HG03066 (cell line): ENCODE results near the gene TOLLIP.

Source experiments
- ATAC-seq: cut with Tn5 transposase; IDR thresholded peaks from one replicate; pipeline ENCODE4 v1.9.1; 2021; ENCODE audit warnings: low read depth; ENCODE audit not compliant: unreplicated experiment

The TOLLIP gene

GRCh38 chr11:1234771-1235305 is 74.6 kb downstream of the TOLLIP start:
- ATAC-seq: no peak

DNA sequence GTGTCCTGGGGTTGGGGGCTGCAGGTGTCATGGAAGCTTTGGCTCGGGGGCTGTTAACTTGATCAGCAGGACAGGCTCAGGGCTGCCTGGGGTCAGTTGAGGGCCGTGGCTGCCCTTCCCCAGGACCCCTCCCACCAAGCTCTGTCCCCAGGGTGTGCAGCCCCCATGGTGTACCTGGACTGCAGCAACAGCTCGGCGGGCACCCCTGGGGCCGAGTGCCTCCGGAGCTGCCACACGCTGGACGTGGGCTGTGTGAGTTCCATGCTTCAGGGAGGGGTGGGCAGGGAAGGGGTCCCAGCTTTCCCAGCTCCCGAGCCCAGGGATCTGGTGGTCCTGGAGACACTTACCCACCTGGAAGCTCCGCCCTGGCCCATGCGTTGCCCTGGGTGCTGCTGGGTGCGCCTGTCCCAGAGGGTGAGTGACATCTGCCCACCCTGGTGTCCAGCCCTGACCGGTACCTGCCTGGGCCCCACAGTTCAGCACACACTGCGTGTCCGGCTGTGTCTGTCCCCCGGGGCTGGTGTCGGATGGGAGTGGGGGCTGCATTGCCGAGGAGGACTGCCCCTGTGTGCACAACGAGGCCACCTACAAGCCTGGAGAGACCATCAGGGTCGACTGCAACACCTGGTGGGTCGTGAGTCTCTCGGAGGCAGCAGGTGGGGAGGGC is 75.2 kb downstream of the TOLLIP start:
- ATAC-seq: no peak

- ATAC-seq: no peak
Measured at GRCh38 chr11:1233351-1234053, 75.9 kb downstream of the TOLLIP start.

GRCh38 chr11:1232883-1233321 is 76.5 kb downstream of the TOLLIP start:
- ATAC-seq: no peak

DNA sequence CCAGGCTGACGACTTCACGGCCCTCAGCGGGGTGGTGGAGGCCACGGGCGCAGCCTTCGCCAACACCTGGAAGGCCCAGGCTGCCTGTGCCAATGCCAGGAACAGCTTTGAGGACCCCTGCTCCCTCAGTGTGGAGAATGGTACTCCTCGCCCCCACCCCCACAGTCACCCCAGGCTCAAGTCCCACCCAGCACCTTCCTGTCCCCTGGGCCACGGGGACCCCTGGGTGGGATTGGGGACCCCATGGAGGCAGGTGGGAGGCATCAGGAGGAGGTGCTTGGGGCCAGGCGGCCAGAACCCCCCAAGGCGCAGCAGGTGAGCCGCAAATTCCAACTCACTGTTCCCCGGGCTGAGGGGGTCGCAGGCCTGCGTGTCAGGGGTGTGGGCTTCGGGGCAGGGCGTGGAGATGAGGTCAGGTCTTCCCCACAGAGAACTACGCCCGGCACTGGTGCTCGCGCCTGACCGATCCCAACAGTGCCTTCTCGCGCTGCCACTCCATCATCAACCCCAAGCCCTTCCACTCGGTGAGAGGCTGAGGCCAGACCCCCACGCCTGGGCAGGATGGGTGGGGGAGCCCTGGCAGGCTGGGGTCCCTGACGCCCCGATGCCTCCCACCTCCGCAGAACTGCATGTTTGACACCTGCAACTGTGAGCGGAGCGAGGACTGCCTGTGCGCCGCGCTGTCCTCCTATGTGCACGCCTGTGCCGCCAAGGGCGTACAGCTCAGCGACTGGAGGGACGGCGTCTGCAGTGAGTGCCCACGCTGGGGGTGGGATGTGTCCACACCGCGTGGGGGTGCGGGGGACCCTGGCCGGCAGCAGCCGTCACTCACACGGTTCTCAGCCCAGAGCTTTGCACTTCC is 77.2 kb downstream of the TOLLIP start:
- no peak for ATAC-seq

GRCh38 chr11:1231396-1232020 is 77.9 kb downstream of the TOLLIP start:
- no peak for ATAC-seq

DNA sequence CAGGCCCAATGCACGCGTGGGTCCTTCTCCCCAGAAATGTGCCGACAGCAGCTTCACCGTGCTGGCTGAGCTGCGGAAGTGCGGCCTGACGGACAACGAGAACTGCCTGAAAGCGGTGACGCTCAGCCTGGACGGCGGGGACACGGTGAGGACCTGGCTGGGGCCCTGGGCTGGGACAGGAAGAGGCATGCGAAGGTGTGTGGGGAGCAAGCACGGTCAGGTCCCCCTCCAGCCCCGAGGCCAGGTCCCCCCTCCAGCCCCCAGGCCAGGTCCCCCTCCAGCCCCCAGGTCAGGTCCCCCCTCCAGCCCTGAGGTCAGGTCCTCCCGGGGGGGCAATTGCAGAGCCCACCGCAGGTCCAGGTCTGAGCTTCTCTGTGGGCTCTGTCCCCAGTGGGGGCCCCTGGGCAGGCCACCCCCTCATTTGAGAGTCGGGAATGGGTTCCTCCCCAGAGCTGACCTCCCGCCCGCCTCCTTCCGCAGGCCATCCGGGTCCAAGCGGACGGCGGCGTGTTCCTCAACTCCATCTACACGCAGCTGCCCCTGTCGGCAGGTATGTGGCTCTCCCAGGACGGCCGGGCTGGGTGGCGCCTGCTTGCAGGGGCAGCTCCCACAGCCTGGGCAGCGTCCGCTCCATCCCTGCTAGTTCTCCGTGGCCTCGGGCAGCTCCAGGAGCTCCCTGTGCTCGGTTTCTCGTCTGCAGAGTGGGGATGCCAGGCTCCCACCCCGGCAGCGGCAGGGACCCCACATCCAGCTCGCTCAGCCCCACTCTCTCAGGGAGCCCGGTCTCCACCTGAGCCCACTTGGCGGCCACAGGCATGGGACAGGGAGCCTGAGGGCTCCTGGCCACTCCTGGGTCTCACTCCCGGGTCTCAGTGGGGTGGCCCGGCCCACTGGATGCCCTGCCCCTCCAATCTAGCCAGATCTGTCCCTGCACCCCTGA is 78.7 kb downstream of the TOLLIP start:
- no peak for ATAC-seq

- ATAC-seq: no peak
Measured at GRCh38 chr11:1230121-1230455, 79.3 kb downstream of the TOLLIP start.

DNA sequence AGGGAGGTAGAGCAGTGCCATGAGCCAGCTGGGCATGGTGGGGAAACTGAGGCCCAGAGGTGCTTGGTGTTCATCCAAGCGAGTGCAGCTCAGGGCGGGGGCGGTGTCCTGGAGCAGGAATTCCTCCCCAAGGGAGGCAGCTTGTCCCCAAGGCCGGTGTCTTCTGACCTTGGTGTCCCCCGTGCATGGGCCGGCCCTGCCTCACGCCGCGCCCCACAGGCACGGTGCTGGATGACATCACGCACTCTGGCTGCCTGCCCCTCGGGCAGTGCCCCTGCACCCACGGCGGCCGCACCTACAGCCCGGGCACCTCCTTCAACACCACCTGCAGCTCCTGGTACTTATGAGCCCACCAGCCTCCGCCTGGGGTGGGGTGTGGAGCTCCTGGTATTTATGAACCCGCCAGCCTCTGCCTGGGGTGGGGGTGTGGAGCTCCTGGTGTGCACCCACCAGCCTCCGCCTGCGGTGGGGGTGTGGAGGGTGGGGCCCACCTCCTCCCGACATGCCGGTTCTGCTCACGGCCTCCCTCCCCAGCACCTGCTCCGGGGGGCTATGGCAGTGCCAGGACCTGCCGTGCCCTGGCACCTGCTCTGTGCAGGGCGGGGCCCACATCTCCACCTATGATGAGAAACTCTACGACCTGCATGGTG is 79.8 kb downstream of the TOLLIP start:
- no peak for ATAC-seq

GRCh38 chr11:1228921-1229451 is 80.4 kb downstream of the TOLLIP start:
- ATAC-seq: no peak

DNA sequence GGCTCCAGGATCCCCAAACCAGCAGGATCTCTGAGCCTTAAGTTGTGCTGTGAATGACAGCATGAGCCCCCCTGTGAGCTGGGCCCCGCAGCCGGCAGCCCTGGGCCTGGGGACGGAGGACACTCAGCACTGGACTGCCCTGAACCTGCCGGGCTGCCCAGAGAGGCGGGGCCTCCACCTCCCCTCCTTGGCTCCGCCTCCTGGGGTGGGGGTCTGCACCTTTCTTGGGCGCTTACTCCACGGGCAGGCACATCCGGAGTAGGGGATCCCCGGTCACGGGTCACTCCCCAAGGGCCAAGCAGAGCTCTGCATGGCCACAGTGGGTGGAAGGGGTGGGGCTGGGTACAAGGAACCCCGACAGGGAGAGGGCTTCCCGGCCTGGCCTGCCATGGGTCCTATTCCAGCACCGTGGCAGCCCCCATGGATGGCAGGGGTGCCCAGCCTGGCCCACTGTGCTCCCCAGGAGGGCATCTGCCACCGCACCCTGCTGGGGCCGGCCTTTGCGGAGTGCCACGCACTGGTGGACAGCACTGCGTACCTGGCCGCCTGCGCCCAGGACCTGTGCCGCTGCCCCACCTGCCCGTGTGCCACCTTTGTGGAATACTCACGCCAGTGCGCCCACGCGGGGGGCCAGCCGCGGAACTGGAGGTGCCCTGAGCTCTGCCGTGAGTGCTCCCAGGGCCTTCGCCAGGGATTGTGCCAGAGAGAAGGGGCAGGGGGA is 81.2 kb downstream of the TOLLIP start:
- ATAC-seq: no peak

DNA sequence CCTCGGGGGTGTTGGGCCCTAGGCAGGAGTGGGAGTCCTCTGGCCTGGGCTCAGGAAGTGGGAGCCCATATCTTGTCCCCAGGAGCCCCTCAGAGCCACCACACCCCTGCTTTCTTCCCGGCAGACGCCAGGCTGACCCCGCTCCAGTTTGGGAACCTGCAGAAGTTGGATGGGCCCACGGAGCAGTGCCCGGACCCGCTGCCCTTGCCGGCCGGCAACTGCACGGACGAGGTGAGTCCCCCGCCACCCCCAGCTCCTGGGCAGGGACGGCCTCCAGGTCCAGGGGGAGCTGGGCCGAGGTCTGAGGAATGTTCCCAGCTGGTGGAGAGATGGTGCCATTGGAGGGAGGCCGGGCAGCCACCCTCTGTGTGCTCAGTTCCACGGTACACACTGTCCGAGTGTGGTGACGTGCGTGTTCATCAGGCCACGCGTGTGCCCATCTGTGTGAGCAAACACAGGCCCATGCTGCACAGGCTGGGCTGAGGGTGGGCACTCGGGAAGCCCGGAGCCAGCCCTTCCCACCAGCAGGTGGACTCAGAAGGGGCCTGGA is 81.8 kb downstream of the TOLLIP start:
- ATAC-seq: no peak

DNA sequence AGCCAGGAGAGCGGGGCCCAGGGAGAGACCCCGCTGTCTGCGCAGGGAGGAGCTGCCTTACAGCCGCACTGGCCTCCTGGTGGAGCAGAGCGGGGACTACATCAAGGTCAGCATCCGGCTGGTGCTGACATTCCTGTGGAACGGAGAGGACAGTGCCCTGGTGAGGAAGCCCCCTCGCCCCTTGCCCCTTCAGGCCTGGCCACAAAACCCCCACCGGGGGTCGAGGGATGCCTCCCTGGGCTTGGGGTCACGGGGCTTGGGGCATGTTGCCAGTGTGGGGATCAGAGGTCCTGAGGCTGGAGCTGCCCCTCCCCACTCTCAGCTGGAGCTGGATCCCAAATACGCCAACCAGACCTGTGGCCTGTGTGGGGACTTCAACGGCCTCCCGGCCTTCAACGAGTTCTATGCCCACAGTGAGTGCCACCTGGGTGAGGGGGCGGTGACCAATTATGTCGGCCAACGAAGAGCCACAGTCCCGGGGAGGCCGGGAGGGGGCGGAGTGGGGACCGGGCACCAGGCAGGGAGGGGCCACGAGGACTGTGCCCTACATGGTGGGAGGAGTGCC is 82.4 kb downstream of the TOLLIP start:
- ATAC-seq: no peak

DNA sequence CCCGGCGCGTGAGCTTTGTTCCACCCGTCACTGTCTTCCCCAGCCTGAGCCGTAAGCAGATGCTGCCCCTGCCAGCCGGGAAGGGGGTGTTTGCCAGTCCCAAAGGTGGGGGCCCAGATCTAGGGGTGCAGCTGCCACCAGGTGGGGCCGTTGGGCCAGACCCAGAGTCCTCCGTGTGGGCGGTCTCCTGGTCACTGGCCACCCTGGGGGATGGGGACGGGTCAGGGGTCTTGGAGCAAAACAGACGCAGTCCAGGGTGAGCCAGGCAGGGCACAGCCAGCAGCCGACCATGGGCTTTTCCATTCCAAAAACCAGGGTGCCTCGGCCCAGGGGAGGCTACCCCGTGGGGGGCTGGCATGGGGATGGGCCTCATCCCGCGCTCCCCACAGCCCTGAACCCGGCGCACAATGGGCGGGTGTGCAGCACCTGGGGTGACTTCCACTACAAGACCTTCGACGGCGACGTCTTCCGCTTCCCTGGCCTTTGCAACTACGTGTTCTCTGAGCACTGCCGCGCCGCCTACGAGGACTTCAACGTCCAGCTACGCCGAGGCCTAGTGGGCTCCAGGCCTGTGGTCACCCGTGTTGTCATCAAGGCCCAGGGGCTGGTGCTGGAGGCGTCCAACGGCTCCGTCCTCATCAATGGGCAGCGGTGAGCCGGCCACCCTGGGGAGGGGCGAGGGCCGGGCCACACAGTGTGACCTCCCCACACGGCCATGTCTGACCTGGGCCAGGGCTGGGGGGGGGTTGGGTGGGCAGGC is 83.0 kb downstream of the TOLLIP start:
- no peak for ATAC-seq

GRCh38 chr11:1225386-1226225 is 83.8 kb downstream of the TOLLIP start:
- ATAC-seq: no peak
